ELR (cell line): ENCODE measurements around the gene GMDS.

Experiments
- DNase-seq: peaks from one replicate; pipeline ENCODE4 v3.0.0-alpha.2; 2015; ENCODE audit warnings: low read depth

GMDS gene

DNA sequence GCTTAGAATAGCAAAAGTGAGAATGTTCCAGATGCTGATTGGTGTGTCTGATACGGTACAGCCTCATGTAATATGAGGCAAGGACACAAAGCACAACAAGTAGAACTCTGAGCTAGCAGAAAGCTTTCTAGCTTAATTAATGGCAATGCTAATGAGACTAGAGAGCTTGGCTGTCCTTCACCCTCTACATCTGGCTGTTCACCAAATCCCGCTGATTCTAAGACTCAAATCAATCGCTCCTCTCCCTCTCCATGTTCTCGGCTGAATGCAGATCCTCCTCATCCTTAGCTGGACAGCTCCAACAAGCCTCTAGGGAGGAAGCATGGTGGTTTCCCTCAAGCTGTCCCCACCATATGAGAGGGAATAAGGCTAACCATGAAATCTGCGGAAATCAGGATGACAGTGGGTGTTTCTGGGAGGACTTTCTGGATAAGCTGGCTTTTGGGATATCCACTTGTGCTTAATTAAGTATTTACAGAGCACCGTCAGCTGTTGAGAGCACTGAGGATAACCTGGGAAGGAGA is 506.8 kb downstream of the GMDS start:
- DNase-seq: no peak

DNA sequence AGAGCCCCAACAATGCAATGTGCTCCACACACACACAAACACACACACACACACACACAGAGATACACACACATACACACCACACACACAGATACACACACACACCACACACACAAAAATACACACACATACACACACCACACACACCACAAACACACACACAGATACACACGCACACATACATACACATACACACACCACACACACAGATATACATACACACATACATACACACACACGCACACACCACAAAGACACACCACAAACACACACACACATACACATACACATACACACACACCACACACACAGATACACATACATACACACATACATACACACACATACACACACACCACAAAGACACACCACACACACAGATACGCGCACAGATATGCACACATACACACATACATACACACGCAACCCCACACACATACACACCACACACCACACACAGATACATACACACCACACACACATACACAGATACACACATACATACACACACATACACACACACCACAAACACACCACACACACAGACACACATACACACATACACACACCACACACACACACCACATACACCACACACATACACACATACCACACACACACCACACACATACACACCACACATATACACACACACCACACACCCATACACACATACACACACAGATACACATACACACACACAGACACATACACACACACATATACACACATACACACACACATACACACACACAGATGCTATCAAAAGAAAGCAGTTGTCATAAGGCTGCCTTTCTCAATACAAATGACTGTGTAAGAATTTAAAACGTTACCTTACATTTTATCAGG is 507.7 kb downstream of the GMDS start:
- DNase-seq: no peak

DNA sequence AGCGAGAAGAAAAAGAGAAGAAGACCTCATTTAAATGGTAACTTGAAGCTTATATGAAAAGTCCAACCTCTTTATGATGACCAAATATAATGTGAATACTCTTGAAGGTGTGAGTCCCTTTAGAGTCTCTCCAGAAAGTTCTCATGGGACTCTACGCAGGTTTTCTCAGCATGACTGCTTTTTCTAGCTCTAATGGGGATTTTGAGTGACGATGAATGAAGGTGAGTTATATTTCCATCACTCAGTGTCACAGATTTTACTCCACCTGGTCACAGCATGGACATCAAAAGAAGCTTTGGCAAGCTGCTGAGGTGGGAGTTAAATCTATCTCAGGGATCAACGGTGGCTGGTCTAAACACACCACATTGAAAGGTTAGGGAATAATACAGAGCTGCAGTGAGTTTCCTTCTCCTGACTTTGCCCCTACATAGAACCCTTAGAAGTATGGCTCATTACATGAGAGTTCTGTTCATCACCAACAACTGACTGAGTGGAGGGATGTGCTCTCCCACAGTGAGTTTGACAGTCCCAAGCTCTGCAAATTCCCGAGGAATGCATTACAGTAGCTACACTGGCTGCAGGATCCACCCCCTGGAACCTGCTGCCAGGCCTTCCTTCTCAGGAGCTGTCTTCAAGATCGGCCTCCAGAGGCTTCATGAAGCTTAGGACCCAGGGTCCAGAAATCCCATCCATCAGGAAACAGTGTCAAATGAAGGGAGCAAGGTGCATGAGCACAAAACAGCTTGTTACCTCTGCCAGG is 508.9 kb downstream of the GMDS start:
- no peak for DNase-seq

DNA sequence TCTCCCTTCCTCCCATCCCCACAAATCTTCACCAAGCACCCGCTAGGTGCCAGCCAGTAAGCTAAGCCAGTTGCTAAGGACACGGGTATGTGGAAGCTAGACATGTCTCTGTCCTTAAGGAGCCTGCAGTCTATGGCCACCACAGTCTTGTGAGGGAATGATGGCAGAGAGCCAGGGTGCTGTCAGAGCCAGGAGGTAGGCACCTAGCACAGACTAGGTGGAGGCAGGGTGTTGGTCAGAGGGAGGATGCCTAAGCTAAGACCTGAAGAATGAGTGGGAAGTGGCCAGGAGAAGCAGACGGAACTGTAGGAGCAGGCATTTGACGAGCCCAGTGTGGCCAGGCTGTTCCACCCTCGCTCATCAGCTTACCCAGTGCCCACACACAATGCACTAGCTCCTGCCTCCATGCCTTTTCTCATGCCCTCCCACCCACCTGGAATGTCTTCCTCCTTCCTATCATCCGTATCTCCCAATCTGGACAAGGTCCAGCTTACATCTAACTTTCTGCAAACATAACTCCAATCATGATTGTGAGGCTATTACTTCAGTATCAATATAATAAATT is 510.1 kb downstream of the GMDS start:
- DNase-seq: no peak

GRCh38 chr6:1730882-1731281 is 514.5 kb downstream of the GMDS start:
- DNase-seq: no peak

- no peak for DNase-seq
Measured at GRCh38 chr6:1729750-1730140, 515.7 kb downstream of the GMDS start.

- no peak for DNase-seq
Measured at GRCh38 chr6:1729133-1729749, 516.2 kb downstream of the GMDS start.

DNA sequence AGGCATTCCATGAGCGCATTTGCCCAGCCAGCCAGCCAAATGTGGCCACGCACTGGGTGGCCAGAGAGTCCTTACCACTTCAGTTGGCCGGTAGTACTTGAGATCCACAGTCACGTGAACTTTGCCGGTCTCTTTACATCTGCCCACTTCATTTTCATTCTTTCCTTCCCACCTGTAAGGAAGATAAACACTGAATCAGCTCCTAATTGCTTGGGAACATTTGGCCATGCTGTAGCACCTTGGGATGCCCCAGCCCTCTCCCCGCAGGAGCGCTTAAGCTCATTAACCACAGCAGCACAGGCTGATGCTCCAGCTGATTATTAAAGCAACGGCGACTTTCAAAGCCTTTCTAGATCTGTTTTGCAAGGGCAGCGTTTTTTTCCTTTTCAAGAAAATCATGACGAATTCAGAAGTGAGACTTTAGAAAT is 519.0 kb downstream of the GMDS start:
- no peak for DNase-seq

GRCh38 chr6:1724616-1725015 is 520.8 kb downstream of the GMDS start:
- DNase-seq: no peak

- DNase-seq: no peak
Measured at GRCh38 chr6:1724124-1724523, 521.3 kb downstream of the GMDS start.

DNA sequence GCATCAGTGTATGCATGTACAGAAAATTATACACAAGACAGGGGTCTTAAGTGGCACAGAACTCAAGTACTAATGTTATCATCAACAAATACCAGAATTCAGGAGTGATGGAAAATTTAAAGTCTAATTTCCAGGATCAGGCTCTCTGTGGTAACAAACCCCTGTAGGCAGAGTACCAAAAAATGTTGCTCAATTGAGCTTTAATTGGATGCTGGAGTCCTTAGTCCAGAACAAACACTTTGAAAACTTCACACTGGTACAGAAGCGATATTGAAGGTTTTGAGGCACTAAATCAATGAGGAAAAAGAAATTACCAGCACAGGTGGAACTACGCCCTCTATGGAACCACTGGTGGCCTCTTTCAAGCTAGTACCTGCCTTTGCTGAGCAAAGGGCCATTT is 522.6 kb downstream of the GMDS start:
- no peak for DNase-seq

DNA sequence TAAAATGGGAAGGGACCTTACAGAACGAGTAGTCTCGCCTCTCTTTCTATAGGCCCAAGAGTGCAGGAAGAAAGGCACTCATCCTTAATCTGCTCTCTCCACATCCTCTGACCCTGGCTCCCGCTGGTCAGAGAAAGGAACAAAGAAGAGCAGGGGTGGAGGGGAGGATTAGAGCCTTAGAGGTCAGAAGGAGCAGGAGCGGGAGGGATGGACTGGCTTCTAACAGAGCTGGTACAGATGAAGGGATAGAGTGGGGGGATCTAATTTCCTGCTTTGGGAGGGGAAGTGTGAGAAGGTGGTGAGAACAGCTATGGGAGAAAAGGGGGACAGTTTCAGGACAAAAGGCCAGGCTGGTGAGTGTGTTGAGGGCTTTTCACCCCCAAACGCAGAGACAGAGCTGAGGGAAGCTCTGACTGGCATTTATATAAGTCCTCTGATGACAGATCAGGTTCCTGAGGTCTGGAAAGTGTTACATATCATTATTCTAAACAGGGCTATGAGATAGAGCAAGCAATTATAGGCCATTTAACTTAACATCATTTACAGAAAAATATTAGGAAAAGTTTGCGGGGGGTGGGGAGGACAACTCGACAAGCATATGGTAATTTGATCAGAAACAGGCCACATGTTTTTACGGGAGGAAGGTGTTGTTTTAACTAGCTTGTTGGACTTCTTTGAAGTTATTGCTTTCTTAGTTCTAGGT is 524.6 kb downstream of the GMDS start:
- no peak for DNase-seq

DNA sequence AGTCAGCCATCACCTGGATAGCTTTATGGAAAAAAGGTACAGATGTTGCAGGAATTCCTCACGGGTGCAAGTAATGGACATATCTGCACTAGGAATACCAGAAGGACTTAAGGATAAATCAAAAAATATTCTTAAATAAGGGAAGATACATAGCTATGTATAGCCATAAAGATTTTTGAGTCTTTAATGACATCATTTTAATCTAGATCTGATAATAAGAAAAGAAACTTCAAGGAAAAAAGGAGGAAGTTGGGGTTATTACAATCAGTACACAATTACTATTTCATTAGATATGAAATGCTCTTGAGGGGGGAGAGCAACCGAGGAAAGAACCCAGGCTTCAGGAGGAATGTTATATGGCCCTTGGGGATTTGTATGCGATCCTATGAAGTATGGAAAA is 525.5 kb downstream of the GMDS start:
- DNase-seq: no peak

DNA sequence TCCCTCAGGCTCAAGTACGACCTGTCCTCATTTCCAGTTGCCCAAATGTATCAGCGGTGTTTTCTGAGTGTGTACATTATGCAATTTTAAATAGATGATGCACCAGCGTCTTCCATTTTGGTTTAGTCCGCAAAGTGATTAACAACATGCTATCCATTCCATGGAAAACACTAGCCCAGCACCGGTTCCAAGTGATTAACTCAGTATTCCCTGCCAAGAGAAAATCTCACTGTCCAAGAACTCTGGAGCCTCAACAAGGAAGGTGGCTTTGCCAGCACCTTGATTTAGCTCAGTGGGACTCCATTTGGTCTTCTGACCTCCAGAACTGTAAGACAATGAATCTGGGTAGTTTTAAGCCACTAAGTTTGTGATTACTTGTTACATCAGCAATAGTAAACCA is 528.5 kb downstream of the GMDS start:
- no peak for DNase-seq

GRCh38 chr6:1716396-1716795 is 529.0 kb downstream of the GMDS start:
- DNase-seq: no peak

DNA sequence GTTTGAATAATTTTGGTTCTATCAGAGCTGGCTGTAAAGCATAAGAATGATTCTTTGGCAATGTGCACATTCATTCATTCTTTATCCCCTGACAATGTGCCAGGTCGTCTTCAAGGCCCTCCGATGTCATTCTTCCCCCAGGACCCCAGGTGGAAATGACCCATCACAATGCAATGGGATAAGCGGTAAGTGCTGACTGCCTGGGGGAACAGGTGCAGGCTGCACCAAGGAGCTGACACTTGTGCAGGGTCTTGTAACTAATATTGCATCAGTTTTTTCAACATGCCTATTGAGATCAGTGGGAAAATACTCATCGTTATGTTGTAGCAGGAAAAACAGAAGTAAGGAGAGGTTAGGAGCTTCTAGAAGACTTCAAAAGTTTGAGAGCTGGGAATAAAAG is 530.1 kb downstream of the GMDS start:
- DNase-seq: no peak

GRCh38 chr6:1714654-1715053 is 530.8 kb downstream of the GMDS start:
- no peak for DNase-seq

- no peak for DNase-seq
Measured at GRCh38 chr6:1713016-1713600, 532.3 kb downstream of the GMDS start.

DNA sequence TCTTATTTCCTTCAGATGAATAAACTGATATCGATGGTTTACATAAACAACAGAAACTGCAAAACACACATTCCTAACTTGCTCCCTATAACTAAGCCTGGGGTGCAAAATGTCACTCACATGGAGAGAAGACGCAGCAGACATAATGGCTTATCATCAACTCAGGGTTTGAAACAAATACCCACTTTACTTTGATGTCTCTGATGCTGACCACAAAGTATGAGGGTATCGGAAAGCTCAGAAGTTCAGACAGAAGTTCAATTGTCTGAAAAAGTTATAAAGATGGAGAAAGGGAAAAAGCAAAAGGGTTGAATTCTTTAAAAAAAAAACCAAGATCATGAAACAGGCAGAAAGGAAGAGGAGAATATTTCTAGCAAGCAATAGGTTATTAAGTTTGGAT is 533.0 kb downstream of the GMDS start:
- DNase-seq: no peak

- DNase-seq: no peak
Measured at GRCh38 chr6:1711136-1711535, 534.3 kb downstream of the GMDS start.

DNA sequence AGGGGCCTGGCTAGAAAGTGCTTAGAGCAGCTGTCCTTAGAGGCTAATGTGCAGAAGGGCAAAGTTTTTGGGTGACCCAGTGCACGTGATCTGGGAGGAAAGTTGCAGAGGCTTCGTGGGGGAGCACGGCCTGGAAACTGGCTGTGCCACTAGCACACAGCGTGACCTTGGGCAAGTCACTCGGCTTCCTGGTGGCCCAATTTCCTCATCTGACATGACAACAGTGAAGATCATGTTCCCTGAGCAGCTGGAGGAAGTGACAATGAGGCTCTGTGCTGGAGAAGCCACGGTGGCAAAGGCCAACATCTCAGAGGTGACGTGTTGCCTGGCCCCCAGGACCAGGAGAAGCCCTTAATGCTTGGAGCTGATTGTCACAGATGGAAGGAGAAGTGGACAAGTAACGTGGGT is 536.2 kb downstream of the GMDS start:
- DNase-seq: no peak
